GM19099 (cell line): ENCODE data around the gene MZT2A.

ENCODE experiments used
- POLR2A ChIP-seq: IDR thresholded peaks from 3 replicates; pipeline ENCODE4 v1.6.1; 2011; ENCODE audit warnings: low read depth; ENCODE audit not compliant: insufficient read length; ENCODE audit errors: extremely low read depth

MZT2A gene

DNA sequence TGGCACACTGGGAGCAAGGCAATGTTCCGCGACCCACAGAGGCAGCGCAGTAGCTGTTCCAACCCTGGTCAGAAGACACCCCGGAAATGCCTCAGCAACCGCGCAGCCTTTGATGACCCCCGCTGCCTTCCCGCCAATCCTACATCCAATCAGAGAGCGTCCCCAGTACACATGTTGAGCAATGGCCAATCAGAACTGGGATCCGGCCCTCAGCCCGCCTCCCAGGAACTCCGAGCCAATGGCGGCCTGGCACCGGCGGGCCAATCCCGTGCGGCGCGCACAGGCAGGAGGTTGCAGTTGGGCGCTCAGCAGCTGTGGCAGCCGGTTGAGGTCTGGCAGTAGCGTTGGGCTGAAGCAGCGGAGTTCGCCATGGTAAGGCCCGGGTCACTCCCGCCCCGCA lies 16.4 kb downstream of the MZT2A start, which contains the start of gene TUBA3D:
TSS of gene TUBA3D (plus strand) at position 289 of the 400 bp plus-strand sequence. CDS start at position 370, 81 bp downstream.
- no peak for TF ChIP-seq POLR2A

DNA sequence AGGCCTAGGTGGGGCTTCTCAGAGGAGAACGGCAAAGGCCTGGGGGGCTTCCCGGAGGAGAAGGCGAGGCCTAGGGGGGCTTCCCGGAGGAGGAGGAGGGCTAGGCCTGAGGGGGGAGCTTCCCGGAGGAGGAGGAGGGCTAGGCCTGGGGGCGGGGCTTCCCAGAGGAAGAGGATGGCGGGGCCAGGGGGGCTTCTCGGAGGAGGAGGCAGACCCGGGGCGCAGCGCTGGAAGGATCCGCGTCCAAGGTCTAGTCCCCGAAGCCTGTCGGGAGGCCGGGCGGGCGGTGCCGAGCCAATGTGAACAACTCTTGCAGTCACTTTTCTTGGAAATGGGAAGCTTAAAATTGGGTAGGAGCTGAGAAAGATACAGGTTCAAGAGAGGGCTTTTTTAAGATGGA lies 46.3 kb downstream of the MZT2A start:
- no peak for TF ChIP-seq POLR2A
